H1 (cell line): Measurements from ENCODE around the gene PTPRR. TPM values are rescaled to one million over a fixed set of nuclear protein-coding genes. Genes with fewer than 3 reads are reported as not detected.

Experiments used
- CTCF ChIA-PET: fragments of 300-600 bp; sonication (Branson Sonifier 250); formaldehyde crosslinking; loops from one replicate; lab custom pipeline; 2021; ENCODE audit not compliant: partially characterized antibody; lab: Charles Lee
- POLR2A ChIA-PET: fragments of 300-600 bp; sonication (Branson Sonifier 250); formaldehyde crosslinking; loops from one replicate; lab custom pipeline; 2021; ENCODE audit warnings: inconsistent platforms; ENCODE audit not compliant: partially characterized antibody; lab: Charles Lee
- DNase-seq, 2 experiments: peaks; one replicate each; pipeline versions ENCODE4 v3.0.0 to v3.0.0-alpha.2; 2010 to 2022; ENCODE audit warnings: low spot score in 2 of 2, low read depth in 1 of 2, mixed read lengths in 1 of 2
- FAIRE-seq: peaks from 2 replicates; lab custom pipeline; 2011; peaks lifted over from hg19 to GRCh38; lab: Jason Lieb, UNC
- H2AFZ ChIP-seq: 2 replicates; pipeline ENCODE4 v1.8.1; 2012; ENCODE audit warnings: low read length, inconsistent platforms
- H2AK5ac ChIP-seq: 2 replicates; pipeline ENCODE4 v1.6.1; 2013; ENCODE audit warnings: low read depth, low read length
- H2BK120ac ChIP-seq: replicated peaks from 2 replicates; pipeline ENCODE3; 2013; ENCODE audit warnings: low read depth, low read length, inconsistent platforms
- H2BK12ac ChIP-seq: 2 replicates; pipeline ENCODE4 v1.6.1; 2013; ENCODE audit warnings: low read depth, low read length
- H2BK15ac ChIP-seq: 2 replicates; pipeline ENCODE4 v1.6.1; 2013; ENCODE audit warnings: low read length
- H2BK20ac ChIP-seq: 2 replicates; pipeline ENCODE4 v1.6.1; 2013; ENCODE audit warnings: low read length
- H2BK5ac ChIP-seq: 2 replicates; pipeline ENCODE4 v1.6.1; 2013; ENCODE audit warnings: low read depth, low read length
- H3K14ac ChIP-seq: 2 replicates; pipeline ENCODE4 v1.6.1; 2013; ENCODE audit warnings: inconsistent platforms; ENCODE audit not compliant: insufficient read length
- H3K18ac ChIP-seq: 2 replicates; pipeline ENCODE4 v1.6.1; 2013; ENCODE audit warnings: low read length; ENCODE audit errors: extremely low read depth
- H3K23ac ChIP-seq: 2 replicates; pipeline ENCODE4 v1.6.1; 2013; ENCODE audit warnings: inconsistent platforms; ENCODE audit not compliant: insufficient read length
- H3K23me2 ChIP-seq: 2 replicates; pipeline ENCODE4 v1.6.1; 2013; ENCODE audit warnings: low read depth, low read length
- H3K27ac ChIP-seq: 2 replicates; pipeline ENCODE4 v1.6.1; 2011; ENCODE audit warnings: low read depth, low read length, inconsistent platforms
- H3K27me3 ChIP-seq, 4 experiments: replicated peaks in 1 of 4; 1 replicate in 1 of 4; 2 replicates in 3 of 4; pipeline versions ENCODE4 v1.6.1 to v1.8.1; 2011 to 2013; ENCODE audit warnings: low read length in 3 of 4, mild to moderate bottlenecking in 3 of 4, inconsistent platforms in 2 of 4, mixed read lengths in 2 of 4, moderate library complexity in 1 of 4; ENCODE audit not compliant: control insufficient read depth in 3 of 4, insufficient read depth in 3 of 4; ENCODE audit errors: extremely low read depth in 1 of 4
- H3K36me3 ChIP-seq, 4 experiments: 2 replicates each; pipeline versions ENCODE4 v1.6.1 to v1.8.1; 2011 to 2013; ENCODE audit warnings: mild to moderate bottlenecking in 4 of 4, low read length in 3 of 4, moderate library complexity in 2 of 4, control low read depth in 1 of 4, inconsistent platforms in 1 of 4; ENCODE audit not compliant: insufficient read depth in 4 of 4, control insufficient read depth in 2 of 4
- H3K4ac ChIP-seq: replicated peaks from 2 replicates; pipeline ENCODE3; 2013; ENCODE audit warnings: low read length, low read depth, mixed read lengths, inconsistent platforms; ENCODE audit not compliant: insufficient read length
- H3K4me1 ChIP-seq, 4 experiments: replicated peaks in 1 of 4; 1 replicate in 1 of 4; 2 replicates in 3 of 4; pipeline versions ENCODE4 v1.6.1 to v1.8.1; 2011 to 2013; ENCODE audit warnings: low read length in 3 of 4, inconsistent platforms in 2 of 4, mixed read lengths in 1 of 4; ENCODE audit not compliant: insufficient read depth in 4 of 4, control insufficient read depth in 3 of 4
- H3K4me2 ChIP-seq, 2 experiments: 2 replicates each; pipeline versions ENCODE4 v1.6.1 to v1.8.1; 2011 to 2013; ENCODE audit warnings: low read depth in 2 of 2, low read length in 2 of 2, control low read depth in 1 of 2, inconsistent platforms in 1 of 2, mild to moderate bottlenecking in 1 of 2; ENCODE audit not compliant: insufficient read depth in 1 of 2
- H3K4me3 ChIP-seq, 4 experiments: fragments of 200-600, 300-600 bp in 1 of 4; sonication (generic), shearing (Covaris generic), sonication (Bioruptor Twin) in 1 of 4; 2 replicates each; pipeline versions ENCODE4 v1.5.1 to v1.8.1; 2011 to 2016; ENCODE audit warnings: low read length in 4 of 4, low read depth in 3 of 4, control low read depth in 2 of 4, inconsistent platforms in 2 of 4, mild to moderate bottlenecking in 2 of 4, mixed read lengths in 1 of 4, moderate library complexity in 1 of 4; ENCODE audit not compliant: insufficient read depth in 2 of 4; ENCODE audit errors: extremely low read depth in 1 of 4
- H3K56ac ChIP-seq: replicated peaks from 2 replicates; pipeline ENCODE3; 2013; ENCODE audit warnings: low read depth, mild to moderate bottlenecking, mixed read lengths, low read length, inconsistent platforms; ENCODE audit not compliant: insufficient read length
- H3K79me1 ChIP-seq: 2 replicates; pipeline ENCODE4 v1.6.1; 2013; ENCODE audit warnings: low read depth, low read length, control low read depth
- H3K79me2 ChIP-seq, 2 experiments: 2 replicates each; pipeline versions ENCODE4 v1.6.1 to v1.8.1; 2012 to 2013; ENCODE audit warnings: low read length in 2 of 2, mild to moderate bottlenecking in 2 of 2, inconsistent platforms in 1 of 2; ENCODE audit not compliant: insufficient read depth in 2 of 2, control insufficient read depth in 1 of 2
- H3K9ac ChIP-seq, 4 experiments: replicated peaks in 1 of 4; 1 replicate in 1 of 4; 2 replicates in 3 of 4; pipeline versions ENCODE4 v1.6.1 to v1.8.1; 2011 to 2013; ENCODE audit warnings: low read depth in 3 of 4, low read length in 3 of 4, control low read depth in 2 of 4, mild to moderate bottlenecking in 2 of 4, moderate library complexity in 2 of 4, inconsistent platforms in 1 of 4; ENCODE audit errors: extremely low read depth in 1 of 4
- H3K9me3 ChIP-seq, 2 experiments: 2 replicates each; pipeline versions ENCODE4 v1.6.1 to v1.8.1; 2012 to 2013; ENCODE audit warnings: mild to moderate bottlenecking in 2 of 2, moderate library complexity in 2 of 2, control low read depth in 1 of 2, inconsistent platforms in 1 of 2, low read depth in 1 of 2, low read length in 1 of 2, mixed read lengths in 1 of 2; ENCODE audit not compliant: insufficient read depth in 2 of 2
- H4K20me1 ChIP-seq, 2 experiments: replicated peaks in 1 of 2; 2 replicates each; pipeline versions ENCODE3 to v1.8.1; 2011 to 2013; ENCODE audit warnings: inconsistent platforms in 2 of 2, low read length in 2 of 2, mild to moderate bottlenecking in 1 of 2; ENCODE audit not compliant: insufficient read depth in 2 of 2, control insufficient read depth in 1 of 2
- H4K5ac ChIP-seq: 2 replicates; pipeline ENCODE4 v1.6.1; 2013; ENCODE audit warnings: low read length, low read depth, mixed read lengths, inconsistent platforms; ENCODE audit not compliant: insufficient read length
- H4K8ac ChIP-seq: 2 replicates; pipeline ENCODE4 v1.8.0; 2013; ENCODE audit warnings: mild to moderate bottlenecking, moderate library complexity, low read length, inconsistent platforms; ENCODE audit not compliant: insufficient read depth; ENCODE audit errors: extremely low read depth
- H4K91ac ChIP-seq: replicated peaks from 2 replicates; pipeline ENCODE3; 2013; ENCODE audit warnings: low read length, mixed read lengths, inconsistent platforms; ENCODE audit not compliant: insufficient read length
- ATF2 ChIP-seq: IDR thresholded peaks from 2 replicates; pipeline ENCODE4 v1.6.1; 2012; ENCODE audit warnings: low read length, inconsistent platforms
- BRCA1 ChIP-seq: IDR thresholded peaks from 2 replicates; pipeline ENCODE4 v1.6.1; 2012; ENCODE audit warnings: low read depth, low read length, improper control_type of control experiment
- CHD1 ChIP-seq: IDR thresholded peaks from 2 replicates; pipeline ENCODE4 v1.6.1; 2012; ENCODE audit warnings: low read depth, low read length, improper control_type of control experiment
- CREB1 ChIP-seq: IDR thresholded peaks from 2 replicates; pipeline ENCODE4 v1.6.1; 2012; ENCODE audit warnings: inconsistent platforms
- EP300 ChIP-seq, 2 experiments: IDR thresholded peaks; 1 replicate in 1 of 2; 2 replicates in 1 of 2; pipeline ENCODE4 v1.6.1; 2011 to 2012; ENCODE audit warnings: low read depth in 2 of 2, low read length in 2 of 2, mild to moderate bottlenecking in 2 of 2, borderline replicate concordance in 1 of 2, inconsistent platforms in 1 of 2, moderate library complexity in 1 of 2
- GABPA ChIP-seq: IDR thresholded peaks from 2 replicates; pipeline ENCODE4 v1.6.1; 2011; ENCODE audit warnings: mild to moderate bottlenecking, low read length, moderate library complexity, borderline replicate concordance; ENCODE audit not compliant: insufficient read depth
- HDAC2 ChIP-seq, 2 experiments: fragments of 300-600 bp in 1 of 2; sonication (generic) in 1 of 2; IDR thresholded peaks; 2 replicates each; pipeline ENCODE4 v1.6.1; 2011 to 2012; ENCODE audit warnings: low read depth in 2 of 2, low read length in 2 of 2, mild to moderate bottlenecking in 2 of 2, moderate library complexity in 2 of 2, borderline replicate concordance in 1 of 2, inconsistent platforms in 1 of 2
- HDAC6 ChIP-seq: IDR thresholded peaks from one replicate; pipeline ENCODE4 v1.7.1; 2012; ENCODE audit warnings: low read depth, mild to moderate bottlenecking, inconsistent platforms, low read length, moderate library complexity
- POLR2AphosphoS5 ChIP-seq: IDR thresholded peaks from 2 replicates; pipeline ENCODE4 v1.6.1; 2011; ENCODE audit warnings: low read depth, low read length
- RFX5 ChIP-seq: IDR thresholded peaks from 2 replicates; pipeline ENCODE4 v1.6.1; 2011; ENCODE audit warnings: low read depth, low read length, improper control_type of control experiment, borderline replicate concordance
- RNF2 ChIP-seq: fragments of 200-900, 300-1000 bp; sonication (generic); IDR thresholded peaks from 2 replicates; pipeline ENCODE4 v1.7.1; 2016; ENCODE audit warnings: borderline replicate concordance, low read depth, mild to moderate bottlenecking, antibody characterized with exemption, low read length; ENCODE audit not compliant: poor library complexity, severe bottlenecking; ENCODE audit errors: missing control alignments
- SIN3A ChIP-seq, 2 experiments: IDR thresholded peaks in 1 of 2; conservative IDR thresholded peaks in 1 of 2; 2 replicates each; pipeline ENCODE4 v1.6.1; 2011 to 2012; ENCODE audit warnings: low read length in 2 of 2, improper control_type of control experiment in 1 of 2, low read depth in 1 of 2, mild to moderate bottlenecking in 1 of 2
- whole genome bisulfite sequencing, 2 experiments: shearing (Covaris generic) in 1 of 2; methylation state at CpG; one replicate each; pipeline versions ENCODE4 v1.1.6 to v1.1.7; 2013 to 2015; ENCODE audit warnings: low lambda C conversion rate in 2 of 2, mixed read lengths in 2 of 2, inconsistent platforms in 1 of 2, low coverage in 1 of 2, missing lambda C conversion rate in 1 of 2; ENCODE audit not compliant: insufficient replicate concordance in 2 of 2, insufficient coverage in 1 of 2, insufficient read length in 1 of 2; ENCODE audit errors: extremely low coverage in 1 of 2, missing lambda C conversion rate in 1 of 2; 5-methylcytosine and 5-hydroxymethylcytosine counted together
- polyA plus RNA-seq, 7 experiments: library from polyadenylated mRNA; depleted of rRNA in 3 of 7; stranded (reverse) in 5 of 7; unstranded in 2 of 7; fragments of >200 nt in 5 of 7; fragments of 200-250 nt in 2 of 7; gene quantifications; 1 replicate in 5 of 7; 2 replicates in 1 of 7; 4 replicates in 1 of 7; pipeline versions ENCODE4 v1.2.1 to v1.2.3, GENCODE V29; 2011 to 2013; ENCODE audit warnings: missing spikeins in 2 of 7, mixed read lengths in 2 of 7
- total RNA-seq: library from RNA; stranded (reverse); fragmentation: NEBNext Ultra II Directional; extraction: Animal tissue kit (Norgen Biotek cat#: 25700); gene quantifications from 2 replicates; pipeline ENCODE4 v1.2.1, GENCODE V29; 2021

The PTPRR gene
- total and polyA plus RNA-seq, 2 of the 8 experiments (the other 6 are each of a cell fraction or from before 2014, with no cell fraction given): 0.07 to 0.35 TPM

- Histone ChIP-seq H2BK15ac (no peak overlapping the region), H4K91ac (no peak overlapping the region), H4K8ac (no peak overlapping the region), H3K79me1 (no peaks in the 10 kb centered on the region), H3K4me1 (no peaks in the 10 kb centered on the region), H3K23ac (no peak overlapping the region), H3K27ac (no peak overlapping the region), H3K79me2 (no peaks in the 10 kb centered on the region), H3K4ac (no peak overlapping the region), H2BK20ac (no peak overlapping the region), H3K4me3 (no peak overlapping the region), H3K9me3 (peaks cover 0 to 18% of the 10 kb centered on the region in 2 experiments; a peak in 1 of 4 replicates), H4K20me1 (no peaks in the 10 kb centered on the region), H3K23me2 (no peaks in the 10 kb centered on the region), H2AK5ac (no peak overlapping the region), H4K5ac (no peak overlapping the region), H3K56ac (no peak overlapping the region), H2BK12ac (no peak overlapping the region), H2BK120ac (no peak overlapping the region), H3K18ac (no peak overlapping the region), H3K36me3 (no peaks in the 10 kb centered on the region), H3K4me2 (no peak overlapping the region), H2AFZ (no peak overlapping the region), H3K27me3 (no peaks in the 10 kb centered on the region), H3K9ac (no peak overlapping the region), H2BK5ac (no peak overlapping the region), H3K14ac (no peak overlapping the region)
- ChIA-PET CTCF (interaction anchor here (0.8 to 1.6 kb wide), 4 partner anchors 11 to 609 kb away, joined by 3 to 4 read pairs (median 3); no protein-coding TSS in a partner anchor), POLR2A (no interaction called here)
- DNase-seq: no peak
- FAIRE-seq: no peak
- WGBS, 2 experiments: 88% methylated on average over 2 of the region's 2 CpGs; no CpG with 5 or more reads in 1 of the 2 experiments
- TF ChIP-seq BRCA1: no peak
- no peak for TF ChIP-seq EP300 (IDR thresholded peaks at IDR 0.05; ENCODE audit: borderline replicate concordance in 1 of 2, low read depth in 2 of 2, low read length in 2 of 2)
- TF ChIP-seq GABPA: no peak
- no peak for TF ChIP-seq RNF2
- no peak for TF ChIP-seq RFX5
- TF ChIP-seq HDAC6: no peak
- no peak for TF ChIP-seq SIN3A (conservative IDR thresholded peaks at IDR 0.05 in 1 of 2, IDR thresholded peaks at IDR 0.05 in 1 of 2; ENCODE audit: low read depth in 1 of 2, low read length in 2 of 2)
- no peak for TF ChIP-seq CHD1
- no peak for TF ChIP-seq CREB1
- no peak for TF ChIP-seq ATF2
- no peak for TF ChIP-seq POLR2AphosphoS5
- no peak for TF ChIP-seq HDAC2 (IDR thresholded peaks at IDR 0.05; ENCODE audit: borderline replicate concordance in 1 of 2, low read depth in 2 of 2, low read length in 2 of 2)
Measured at GRCh38 chr12:70783455-70783854, 137.1 kb downstream of the PTPRR start.
